22Rv1 (cell line): Measurements from ENCODE around the gene RGS16.

Source experiments
- CTCF ChIP-seq: fragments of 450-650 bp; IDR thresholded peaks from 2 replicates; pipeline ENCODE4 v1.5.1; 2017; ENCODE audit warnings: mild to moderate bottlenecking
- ZFX ChIP-seq: fragments of 450-650 bp; IDR thresholded peaks from 2 replicates; pipeline ENCODE4 v1.6.1; 2017; ENCODE audit warnings: antibody characterized with exemption, borderline replicate concordance

DNA sequence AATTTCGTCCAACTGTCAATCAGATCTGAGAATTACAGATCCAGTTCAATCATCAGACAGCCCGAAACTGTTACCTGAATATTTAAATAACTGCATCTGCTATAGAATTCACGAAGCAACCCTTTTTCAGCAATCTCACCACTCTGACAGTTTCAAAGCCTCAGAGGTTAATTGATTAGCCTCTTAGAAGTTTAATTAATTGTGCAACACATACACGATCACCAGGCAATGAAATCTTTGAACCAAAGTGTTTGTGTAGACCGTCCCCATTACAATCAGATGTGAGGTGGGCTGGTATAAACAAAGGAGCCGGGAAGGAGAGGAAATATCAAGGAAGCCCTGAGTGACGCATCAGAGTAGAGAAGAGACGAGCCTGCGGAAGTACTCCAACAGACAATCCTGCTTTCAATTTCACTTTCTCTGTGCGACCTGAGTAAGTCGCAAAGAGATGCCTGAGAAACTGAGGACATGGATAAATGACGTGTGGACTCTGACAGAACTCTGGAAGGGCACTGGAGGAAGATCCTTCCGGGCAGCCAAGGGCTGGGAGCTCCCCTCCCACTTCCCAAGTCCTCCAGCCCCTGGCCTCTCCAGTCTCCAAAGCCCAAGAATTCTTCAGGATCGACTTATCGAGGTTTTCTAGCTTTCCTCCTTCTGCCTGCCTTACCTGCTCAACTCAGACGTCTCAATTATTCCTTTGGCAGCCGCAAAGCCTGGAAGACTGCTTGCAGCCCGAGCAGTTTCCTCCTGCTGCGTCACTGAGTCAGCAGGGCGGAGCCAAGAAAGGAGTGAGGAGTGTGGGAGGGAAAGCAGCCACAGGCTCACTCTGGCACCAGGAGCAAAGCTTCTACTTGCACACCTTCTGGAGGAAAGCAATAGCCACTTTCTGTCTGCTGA lies 15.4 kb downstream of the RGS16 start, which contains the start of gene RNASEL:
- TF ChIP-seq CTCF (no peak), ZFX (no peak)
